HG02678 (cell line): ENCODE results near the gene OR52J3.
"Not testable (repeated sequence)": the region's sequence is repeated elsewhere in the genome, so short reads cannot be mapped to it uniquely, and the experiment has no call there.

Experiments
- ATAC-seq: cut with Tn5 transposase; IDR thresholded peaks from one replicate; pipeline ENCODE4 v1.9.1; 2021; ENCODE audit warnings: mild to moderate bottlenecking, moderate library complexity; ENCODE audit not compliant: unreplicated experiment

The OR52J3 gene

GRCh38 chr11:5046226-5046625 is at the start of gene OR52J3:
OR52J3 (plus strand) TSS chr11:5046526; CDS start chr11:5046526, 0 bp downstream.
- no peak for ATAC-seq

GRCh38 chr11:5004424-5005274 is 41.7 kb upstream of the OR52J3 start:
- ATAC-seq, result peak; percentile 54

GRCh38 chr11:5007561-5007960 is 38.8 kb upstream of the OR52J3 start:
- ATAC-seq, result no peak

- no peak for ATAC-seq
These were observed 35.1 kb upstream of the OR52J3 start for GRCh38 chr11:5011254-5011653.

GRCh38 chr11:5013012-5013411 is 33.3 kb upstream of the OR52J3 start:
- ATAC-seq, result no peak

GRCh38 chr11:5021996-5022395 is 24.3 kb upstream of the OR52J3 start:
- no peak for ATAC-seq

GRCh38 chr11:5036669-5037068 is 9.7 kb upstream of the OR52J3 start:
- no peak for ATAC-seq

- no peak for ATAC-seq
These were observed 8.4 kb upstream of the OR52J3 start for GRCh38 chr11:5037926-5038325.

- ATAC-seq, result no peak
These were observed 8.0 kb upstream of the OR52J3 start for GRCh38 chr11:5038341-5038740.

- ATAC-seq, result no peak
These were observed 5.5 kb upstream of the OR52J3 start for GRCh38 chr11:5040876-5041275.

GRCh38 chr11:5042091-5042490 is 4.2 kb upstream of the OR52J3 start:
- ATAC-seq, result no peak

GRCh38 chr11:5043380-5043779 is 2.9 kb upstream of the OR52J3 start:
- no peak for ATAC-seq

- no peak for ATAC-seq
These were observed 516 bp downstream of the OR52J3 start for GRCh38 chr11:5046754-5047330.

- ATAC-seq, result not testable (repeated sequence)
These were observed 12.4 kb downstream of the OR52J3 start for GRCh38 chr11:5058679-5059078.

- ATAC-seq, result no peak
These were observed 13.1 kb downstream of the OR52J3 start, which contains the start of gene OR52E2 for GRCh38 chr11:5059391-5059790. OR52E2 (minus strand) TSS chr11:5059627; CDS start chr11:5059627, 0 bp downstream.

- ATAC-seq, result no peak
These were observed 18.7 kb downstream of the OR52J3 start for GRCh38 chr11:5065027-5065426.

GRCh38 chr11:5069272-5069671 is 22.9 kb downstream of the OR52J3 start, which contains the start of gene OR52E1:
OR52E1 (plus strand) TSS chr11:5069572.
- ATAC-seq, result no peak

- ATAC-seq, result no peak
These were observed 25.5 kb downstream of the OR52J3 start for GRCh38 chr11:5071799-5072198.

GRCh38 chr11:5081405-5081804 is 35.1 kb downstream of the OR52J3 start:
- no peak for ATAC-seq

- ATAC-seq, result no peak
These were observed 37.3 kb downstream of the OR52J3 start for GRCh38 chr11:5083602-5084001.

GRCh38 chr11:5088556-5088955 is 42.2 kb downstream of the OR52J3 start:
- ATAC-seq, result no peak

GRCh38 chr11:5090668-5091067 is 44.3 kb downstream of the OR52J3 start:
- no peak for ATAC-seq
